K562 (cell line): ENCODE results near the gene C1QTNF5. TPM values are rescaled to one million over a fixed set of nuclear protein-coding genes. Genes with fewer than 3 reads are reported as not detected.

Experiments used
- ATAC-seq: fragments of 200-7000 bp; cut with Tn5 transposase; 3 replicates; pipeline ENCODE4 v1.9.1; 2020; ENCODE audit warnings: moderate library complexity
- BruUV-seq: library from RNA; stranded (reverse); fragments of 400-500 nt; replicated peaks from 2 replicates; lab custom pipeline; 2021; lab: Mats Ljungman, UMichigan
- CTCF ChIA-PET: fragments of 300-600 bp; formaldehyde crosslinking; extraction: SDS; loops from one replicate; lab custom pipeline; 2021; ENCODE audit warnings: low intra/inter-chr PET ratio; lab: Yijun Ruan, JAX
- POLR2A ChIA-PET: fragments of 300-600, 350-650 bp; sonication (Branson Sonifier 250); formaldehyde crosslinking; extraction: SDS; loops from one replicate; lab custom pipeline; 2021; ENCODE audit warnings: antibody characterized with exemption, inconsistent platforms; lab: Yijun Ruan, JAX
- DNase-seq, 4 experiments: peaks; one replicate each; pipeline versions ENCODE4 v3.0.0 to v3.0.0-alpha.2; 2011 to 2018; ENCODE audit warnings: low spot score in 3 of 4, mixed read lengths in 3 of 4; ENCODE audit errors: extremely low read depth in 1 of 4
- FAIRE-seq: peaks from 2 replicates; lab custom pipeline; 2011; peaks lifted over from hg19 to GRCh38; lab: Jason Lieb, UNC
- H2AFZ ChIP-seq: 2 replicates; pipeline ENCODE4 v1.6.0; 2011; ENCODE audit warnings: low read depth, low read length, control low read depth, inconsistent platforms
- H3K27ac ChIP-seq: fragments of 200-600 bp; 3 replicates; pipeline ENCODE4 v1.8.0; 2011; ENCODE audit warnings: low read depth, mild to moderate bottlenecking, control low read depth, inconsistent platforms, low read length, moderate library complexity, mixed read lengths; ENCODE audit errors: extremely low read depth
- H3K27me3 ChIP-seq, 2 experiments: fragments of 300-600 bp in 1 of 2; 2 replicates in 1 of 2; 3 replicates in 1 of 2; pipeline versions ENCODE4 v1.6.0 to v1.8.0; 2011; ENCODE audit warnings: inconsistent platforms in 2 of 2, low read length in 2 of 2, mild to moderate bottlenecking in 1 of 2, mixed read lengths in 1 of 2, moderate library complexity in 1 of 2; ENCODE audit not compliant: control insufficient read depth in 2 of 2, insufficient read depth in 2 of 2
- H3K36me3 ChIP-seq: fragments of 300-600 bp; 3 replicates; pipeline ENCODE4 v1.8.0; 2011; ENCODE audit warnings: mild to moderate bottlenecking, low read length, inconsistent platforms; ENCODE audit not compliant: control insufficient read depth, insufficient read depth
- H3K4me1 ChIP-seq, 2 experiments: fragments of 200-600 bp in 1 of 2; replicated peaks in 1 of 2; 2 replicates in 1 of 2; 3 replicates in 1 of 2; pipeline versions ENCODE4 v1.5.1 to v1.8.0; 2011; ENCODE audit warnings: inconsistent platforms in 2 of 2, low read length in 2 of 2, mild to moderate bottlenecking in 1 of 2, mixed read lengths in 1 of 2, moderate library complexity in 1 of 2; ENCODE audit not compliant: control insufficient read depth in 2 of 2, insufficient read depth in 2 of 2
- H3K4me2 ChIP-seq: 2 replicates; pipeline ENCODE4 v1.6.1; 2011; ENCODE audit warnings: low read length, control low read depth, inconsistent platforms, mixed read lengths; ENCODE audit not compliant: insufficient read depth
- H3K4me3 ChIP-seq: fragments of 200-600 bp; sonication (generic), shearing (Covaris generic); 2 replicates; pipeline ENCODE4 v1.5.1; 2016; ENCODE audit warnings: control low read depth, inconsistent platforms
- H3K79me2 ChIP-seq: fragments of 200-600 bp; 3 replicates; pipeline ENCODE4 v1.8.0; 2011; ENCODE audit warnings: low read length, inconsistent platforms; ENCODE audit not compliant: control insufficient read depth, insufficient read depth
- H3K9ac ChIP-seq, 2 experiments: 2 replicates each; pipeline versions ENCODE4 v1.6.0 to v1.6.1; 2011; ENCODE audit warnings: low read depth in 2 of 2, low read length in 2 of 2, control low read depth in 1 of 2, inconsistent platforms in 1 of 2, mild to moderate bottlenecking in 1 of 2, mixed read lengths in 1 of 2; ENCODE audit not compliant: insufficient read depth in 1 of 2
- H3K9me1 ChIP-seq: one replicate; pipeline ENCODE4 v1.6.0; 2011; ENCODE audit warnings: inconsistent platforms, mild to moderate bottlenecking, low read length, moderate library complexity; ENCODE audit not compliant: control insufficient read depth, insufficient read depth
- H3K9me3 ChIP-seq: replicated peaks from 2 replicates; pipeline ENCODE4 v1.5.1; 2011; ENCODE audit warnings: low read depth, low read length, inconsistent platforms; ENCODE audit not compliant: control insufficient read depth, insufficient read depth
- H4K20me1 ChIP-seq: replicated peaks from 2 replicates; pipeline ENCODE4 v1.6.1; 2011; ENCODE audit warnings: low read length, inconsistent platforms, mixed read lengths; ENCODE audit not compliant: control insufficient read depth, insufficient read depth
- MCM2 ChIP-seq: fragments of 450-650 bp; IDR thresholded peaks from 2 replicates; pipeline ENCODE4 v1.6.1; 2017; ENCODE audit warnings: low read depth, mild to moderate bottlenecking
- NFE2L1 ChIP-seq: fragments of 450-650 bp; IDR thresholded peaks from 2 replicates; pipeline ENCODE4 v1.6.1; 2016; ENCODE audit warnings: missing genetic modification characterization, low read depth, mild to moderate bottlenecking, missing compliant biosample characterization, moderate library complexity, borderline replicate concordance
- POLR2G ChIP-seq: fragments of 200-400 bp; formaldehyde crosslinking; IDR thresholded peaks from 2 replicates; pipeline ENCODE4 v1.6.1; 2017; ENCODE audit warnings: low read depth, mild to moderate bottlenecking, antibody characterized with exemption, low read length, moderate library complexity
- SUPT5H ChIP-seq: fragments of 450-650 bp; IDR thresholded peaks from 2 replicates; pipeline ENCODE4 v1.6.1; 2016
- ZNF764 ChIP-seq: fragments of 250-450 bp; sonication (Bioruptor Pico); IDR thresholded peaks from 2 replicates; pipeline ENCODE4 v1.4.0; 2020; ENCODE audit warnings: low read depth, mild to moderate bottlenecking, moderate library complexity
- WGBS: fragments of 100-300 bp; shearing (Covaris generic); methylation state at CpG from one replicate; pipeline ENCODE4 v1.1.6; 2016; ENCODE audit warnings: low coverage, mixed read lengths; ENCODE audit not compliant: insufficient coverage; ENCODE audit errors: missing lambda C conversion rate; 5-methylcytosine and 5-hydroxymethylcytosine counted together
- in situ Hi-C: fragments of 300-500 bp; cut with MboI; formaldehyde crosslinking; loops from 4 replicates; pipeline ENCODE4 v1.15.0; 2018; ENCODE audit warnings: inconsistent platforms, mixed read lengths
- intact Hi-C: fragments of 100-400 bp; cut with micrococcal nuclease; formaldehyde crosslinking; loops from 2 replicates; pipeline ENCODE4 v1.14.2; 2022
- polyA plus RNA-seq, 8 experiments: library from polyadenylated mRNA; depleted of rRNA in 4 of 8; stranded (reverse) in 5 of 8; unstranded in 3 of 8; fragments of >200 nt; fragmentation: Nextera tagmentation in 2 of 8; fragmentation: Illumina TruSeq in 1 of 8; extraction: Ambion mirVana in 2 of 8; extraction: Trizol in 1 of 8; gene quantifications; 2 replicates each; pipeline versions ENCODE4 v1.2.1 to v1.2.3, GENCODE V29; 2011 to 2014; ENCODE audit warnings: inconsistent platforms in 1 of 8, missing spikeins in 1 of 8
- total RNA-seq, 7 experiments: library from RNA; depleted of rRNA in 6 of 7; stranded (reverse); fragments of >200 nt in 6 of 7; fragmentation: Illumina TruSeq in 2 of 7; extraction: Trizol in 2 of 7; gene quantifications; 2 replicates each; pipeline versions ENCODE4 v1.2.1 to v1.2.3, GENCODE V29; 2011 to 2021; ENCODE audit warnings: low replicate concordance in 1 of 7
- TF ChIP-seq, protein P1 (sequence below), 2 experiments: fragments of 450-650 bp in 1 of 2; sonication (generic) in 1 of 2; formaldehyde crosslinking in 1 of 2; IDR thresholded peaks; 2 replicates each; pipeline versions ENCODE4 v1.7.1 to v1.9.0; 2016 to 2022; ENCODE audit warnings: inconsistent platforms in 1 of 2, mild to moderate bottlenecking in 1 of 2, missing genetic modification reagents in 1 of 2

Gene C1QTNF5
- total and polyA plus RNA-seq, 9 of the 15 experiments (the other 6 are each of a cell fraction or from before 2014, with no cell fraction given) = 0.07 to 0.76 (median 0.24) TPM; not detected in 1

DNA sequence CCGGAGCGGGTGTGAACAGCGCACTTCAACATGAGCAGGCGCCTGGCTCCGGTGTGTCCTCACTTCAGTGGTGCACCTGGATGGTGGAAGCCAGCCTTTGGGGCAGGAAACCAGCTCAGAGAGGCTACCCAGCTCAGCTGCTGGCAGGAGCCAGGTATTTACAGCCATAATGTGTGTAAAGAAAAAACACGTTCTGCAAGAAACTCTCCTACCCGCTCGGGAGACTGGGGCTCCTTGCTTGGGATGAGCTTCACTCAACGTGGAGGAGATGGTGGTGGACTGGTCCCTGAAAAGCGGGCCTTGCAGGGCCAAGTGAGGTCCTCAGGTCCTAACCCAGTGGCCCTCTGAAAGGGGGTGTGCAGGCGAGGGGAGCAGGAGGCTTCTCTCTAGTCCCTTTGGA is 31.3 kb downstream of the C1QTNF5 start:
- H3K27me3 ChIP-seq = no peaks in the 10 kb centered on the region
- no peak for DNase-seq
- no peak overlapping the region for H3K4me3 ChIP-seq
- no peaks in the 10 kb centered on the region for H3K9me3 ChIP-seq
- H3K79me2 ChIP-seq = no peaks in the 10 kb centered on the region
- 90% methylated on average over 9 of the region's 11 CpGs for WGBS
- in situ Hi-C loops (no loop called here), intact Hi-C loops (no loop called here)
- H3K4me1 ChIP-seq = peaks cover 0 to 8% of the 10 kb centered on the region in 2 experiments; a peak in 2 of 5 replicates
- CTCF ChIA-PET = no interaction called here
- H3K27ac ChIP-seq = no peak overlapping the region
- H4K20me1 ChIP-seq = no peaks in the 10 kb centered on the region
- no peak for TF ChIP-seq MCM2
- 0 out of 2 replicates have a peak, but pooled peaks have one; percentile 42 for TF ChIP-seq POLR2G
- TF ChIP-seq, all 486 proteins: peak for 1
- ATAC-seq (no peak), FAIRE-seq (no peak)
- BruUV-seq = no TSS peak
- Histone ChIP-seq H2AFZ (no peak overlapping the region), H3K36me3 (peaks cover 78% of the 10 kb centered on the region; the same call in 2 of the 3 replicates), H3K9ac (no peak overlapping the region), H3K4me2 (no peak overlapping the region), H3K9me1 (no peaks in the 10 kb centered on the region)
- POLR2A ChIA-PET = interaction anchor here (0.6 to 3.2 kb wide), 9 partner anchors 8 to 307 kb away, joined by 3 to 17 read pairs (median 5); partner anchors contain the start of gene MCAM

DNA sequence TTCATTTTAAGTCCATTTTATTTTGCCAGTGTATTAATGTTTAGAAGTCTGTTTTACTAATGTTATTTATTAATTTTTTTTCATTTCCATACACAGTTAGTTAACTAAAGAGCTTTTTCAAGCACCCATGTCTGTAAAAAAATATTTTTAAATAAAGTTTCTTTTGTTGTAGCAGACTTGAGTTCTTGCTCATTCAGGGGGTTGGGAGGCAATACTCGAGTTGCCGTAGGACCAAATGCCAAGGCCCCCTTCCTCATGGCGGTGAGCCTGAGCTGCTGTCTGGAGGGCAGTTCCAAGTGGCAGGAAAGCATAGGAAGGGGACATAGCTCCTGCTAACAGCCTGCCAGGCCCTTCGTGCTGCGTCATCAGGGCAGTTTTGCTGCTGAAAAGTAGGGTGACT is 32.7 kb downstream of the C1QTNF5 start:
- WGBS = 87% methylated on average over 5 of the region's 5 CpGs
- Histone ChIP-seq H2AFZ (no peak overlapping the region), H3K9ac (peak overlapping the region in 1 of 2 experiments; percentile 76; a peak in 1 of 4 replicates), H3K9me3 (no peaks in the 10 kb centered on the region), H3K9me1 (no peaks in the 10 kb centered on the region), H3K36me3 (peaks cover 78% of the 10 kb centered on the region), H3K27ac (no peak overlapping the region), H3K79me2 (no peaks in the 10 kb centered on the region), H3K4me2 (no peak overlapping the region), H4K20me1 (no peaks in the 10 kb centered on the region), H3K4me3 (no peak overlapping the region), H3K27me3 (no peaks in the 10 kb centered on the region), H3K4me1 (peaks cover 0 to 8% of the 10 kb centered on the region in 2 experiments; a peak in 2 of 5 replicates)
- intact Hi-C loops (no loop called here), in situ Hi-C loops (no loop called here)
- CTCF ChIA-PET = no interaction called here
- DNase-seq = no peak
- TF ChIP-seq ZNF764 (CRISPR knock-in tag) (no peak), SUPT5H (peak; percentile 49; the same call in 1 of the 2 replicates), NFE2L1 (tag) (no peak)
- TF ChIP-seq, protein P1, sequence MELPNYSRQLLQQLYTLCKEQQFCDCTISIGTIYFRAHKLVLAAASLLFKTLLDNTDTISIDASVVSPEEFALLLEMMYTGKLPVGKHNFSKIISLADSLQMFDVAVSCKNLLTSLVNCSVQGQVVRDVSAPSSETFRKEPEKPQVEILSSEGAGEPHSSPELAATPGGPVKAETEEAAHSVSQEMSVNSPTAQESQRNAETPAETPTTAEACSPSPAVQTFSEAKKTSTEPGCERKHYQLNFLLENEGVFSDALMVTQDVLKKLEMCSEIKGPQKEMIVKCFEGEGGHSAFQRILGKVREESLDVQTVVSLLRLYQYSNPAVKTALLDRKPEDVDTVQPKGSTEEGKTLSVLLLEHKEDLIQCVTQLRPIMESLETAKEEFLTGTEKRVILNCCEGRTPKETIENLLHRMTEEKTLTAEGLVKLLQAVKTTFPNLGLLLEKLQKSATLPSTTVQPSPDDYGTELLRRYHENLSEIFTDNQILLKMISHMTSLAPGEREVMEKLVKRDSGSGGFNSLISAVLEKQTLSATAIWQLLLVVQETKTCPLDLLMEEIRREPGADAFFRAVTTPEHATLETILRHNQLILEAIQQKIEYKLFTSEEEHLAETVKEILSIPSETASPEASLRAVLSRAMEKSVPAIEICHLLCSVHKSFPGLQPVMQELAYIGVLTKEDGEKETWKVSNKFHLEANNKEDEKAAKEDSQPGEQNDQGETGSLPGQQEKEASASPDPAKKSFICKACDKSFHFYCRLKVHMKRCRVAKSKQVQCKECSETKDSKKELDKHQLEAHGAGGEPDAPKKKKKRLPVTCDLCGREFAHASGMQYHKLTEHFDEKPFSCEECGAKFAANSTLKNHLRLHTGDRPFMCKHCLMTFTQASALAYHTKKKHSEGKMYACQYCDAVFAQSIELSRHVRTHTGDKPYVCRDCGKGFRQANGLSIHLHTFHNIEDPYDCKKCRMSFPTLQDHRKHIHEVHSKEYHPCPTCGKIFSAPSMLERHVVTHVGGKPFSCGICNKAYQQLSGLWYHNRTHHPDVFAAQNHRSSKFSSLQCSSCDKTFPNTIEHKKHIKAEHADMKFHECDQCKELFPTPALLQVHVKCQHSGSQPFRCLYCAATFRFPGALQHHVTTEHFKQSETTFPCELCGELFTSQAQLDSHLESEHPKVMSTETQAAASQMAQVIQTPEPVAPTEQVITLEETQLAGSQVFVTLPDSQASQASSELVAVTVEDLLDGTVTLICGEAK (IDR thresholded peaks at IDR 0.05) = peak; percentile 82
- TF ChIP-seq, protein P1 (CRISPR knock-in tag; IDR thresholded peaks at IDR 0.05) = peak; percentile 54; the same call in 1 of the 2 replicates
- BruUV-seq = no TSS peak
- POLR2A ChIA-PET = interaction anchor here (0.9 to 2.5 kb wide), 4 partner anchors 9 to 18 kb away, joined by 3 to 14 read pairs (median 5); partner anchors contain the start of gene MCAM
- FAIRE-seq = no peak
- no peak for ATAC-seq
